ENCODE measurements around the gene CNTNAP2.

DNA sequence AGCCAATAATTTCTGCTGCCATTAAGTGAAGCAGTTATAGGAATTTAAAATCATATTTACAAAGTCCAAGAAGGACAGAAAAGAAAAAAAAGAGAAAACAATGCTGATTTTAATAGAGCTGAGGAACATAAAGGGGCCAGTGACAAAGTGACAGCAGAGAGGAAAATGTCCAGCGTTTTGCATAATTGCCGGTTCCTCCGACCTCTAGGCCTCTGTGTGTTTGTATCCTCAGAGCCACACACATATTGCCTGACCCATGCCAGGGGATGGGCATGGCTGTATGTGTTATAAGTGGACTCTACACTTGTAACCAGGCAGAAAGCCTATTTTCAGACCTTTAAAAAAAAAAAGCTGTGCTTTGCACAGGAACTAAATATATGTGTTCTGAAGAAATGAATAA is 2107.1 kb downstream of the CNTNAP2 start:
- TF ChIP-seq, protein P1, sequence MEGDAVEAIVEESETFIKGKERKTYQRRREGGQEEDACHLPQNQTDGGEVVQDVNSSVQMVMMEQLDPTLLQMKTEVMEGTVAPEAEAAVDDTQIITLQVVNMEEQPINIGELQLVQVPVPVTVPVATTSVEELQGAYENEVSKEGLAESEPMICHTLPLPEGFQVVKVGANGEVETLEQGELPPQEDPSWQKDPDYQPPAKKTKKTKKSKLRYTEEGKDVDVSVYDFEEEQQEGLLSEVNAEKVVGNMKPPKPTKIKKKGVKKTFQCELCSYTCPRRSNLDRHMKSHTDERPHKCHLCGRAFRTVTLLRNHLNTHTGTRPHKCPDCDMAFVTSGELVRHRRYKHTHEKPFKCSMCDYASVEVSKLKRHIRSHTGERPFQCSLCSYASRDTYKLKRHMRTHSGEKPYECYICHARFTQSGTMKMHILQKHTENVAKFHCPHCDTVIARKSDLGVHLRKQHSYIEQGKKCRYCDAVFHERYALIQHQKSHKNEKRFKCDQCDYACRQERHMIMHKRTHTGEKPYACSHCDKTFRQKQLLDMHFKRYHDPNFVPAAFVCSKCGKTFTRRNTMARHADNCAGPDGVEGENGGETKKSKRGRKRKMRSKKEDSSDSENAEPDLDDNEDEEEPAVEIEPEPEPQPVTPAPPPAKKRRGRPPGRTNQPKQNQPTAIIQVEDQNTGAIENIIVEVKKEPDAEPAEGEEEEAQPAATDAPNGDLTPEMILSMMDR (IDR thresholded peaks at IDR 0.05), result no peak
- TF ChIP-seq POLR2A (IDR thresholded peaks at IDR 0.05), result no peak
